Measurements from ENCODE around the gene NAA30. TPM values are rescaled to one million over a fixed set of nuclear protein-coding genes. Genes with fewer than 3 reads are reported as not detected.
"Not testable (repeated sequence)": the region's sequence is repeated elsewhere in the genome, so short reads cannot be mapped to it uniquely, and the experiment has no call there.

The NAA30 gene
- total RNA-seq (ENCODE audit: low replicate concordance), result 18.6 and 18.9 TPM in 2 replicates
- long read RNA-seq, partial matches to known transcripts, result 4 of 8 reads
- long read RNA-seq, other reads (novel, unspliced or antisense), result 4 of 8 reads

DNA sequence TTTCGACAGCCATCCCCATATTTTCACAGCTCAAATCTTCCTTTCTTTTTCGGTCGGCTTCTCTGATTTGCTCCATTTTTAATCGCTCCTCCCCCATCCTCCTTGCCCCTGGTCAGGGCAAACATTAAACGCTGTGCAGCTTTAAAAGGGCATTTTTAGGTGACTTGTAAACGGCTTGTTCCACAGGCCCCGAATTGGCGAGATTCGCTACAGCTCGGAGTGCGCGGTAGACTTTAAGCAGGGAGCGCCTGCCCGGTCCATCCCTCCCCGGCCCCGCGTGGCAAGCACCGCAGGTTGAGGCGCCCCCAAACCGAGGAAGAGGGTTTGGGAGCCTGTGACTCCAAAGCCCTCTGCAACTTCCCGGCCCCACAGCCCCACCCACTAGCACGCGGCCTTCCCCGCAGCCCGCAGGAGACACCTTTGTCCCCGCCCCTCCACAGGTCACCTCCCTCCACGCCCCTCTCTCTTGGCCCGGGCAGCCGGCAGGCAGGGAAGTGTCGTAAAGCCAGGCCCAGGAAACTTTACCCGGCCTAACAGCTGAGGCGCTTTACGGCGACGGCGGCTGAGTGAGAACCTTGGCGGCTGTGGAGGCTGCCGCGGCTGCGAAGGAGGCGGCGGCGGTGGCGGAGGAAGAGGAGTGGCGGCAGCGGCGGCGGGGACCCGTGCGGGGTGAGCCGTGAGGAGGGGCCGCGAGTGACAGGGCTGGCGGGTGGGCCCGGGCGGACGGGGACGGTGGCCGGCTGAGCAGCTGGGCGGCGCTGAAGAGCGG, at the start of gene NAA30:
Gene NAA30, plus strand, starts transcription at position 550 of the 769 bp plus-strand sequence. CDS start 372 bp downstream, outside the sequence.
- no peaks in the 10 kb centered on the region for H3K9me3 Mint-ChIP-seq
- peaks cover 31% of the 10 kb centered on the region for H3K4me1 Mint-ChIP-seq (ENCODE audit: unreplicated experiment)
- peaks cover 7% of the 10 kb centered on the region for H3K36me3 Mint-ChIP-seq
- DNase-seq (ENCODE audit: extremely low spot score, unreplicated experiment), result peak; percentile 94
- H3K27ac Mint-ChIP-seq, result peak within 1 kb of the TSS; percentile 88
- TF ChIP-seq, protein P1, sequence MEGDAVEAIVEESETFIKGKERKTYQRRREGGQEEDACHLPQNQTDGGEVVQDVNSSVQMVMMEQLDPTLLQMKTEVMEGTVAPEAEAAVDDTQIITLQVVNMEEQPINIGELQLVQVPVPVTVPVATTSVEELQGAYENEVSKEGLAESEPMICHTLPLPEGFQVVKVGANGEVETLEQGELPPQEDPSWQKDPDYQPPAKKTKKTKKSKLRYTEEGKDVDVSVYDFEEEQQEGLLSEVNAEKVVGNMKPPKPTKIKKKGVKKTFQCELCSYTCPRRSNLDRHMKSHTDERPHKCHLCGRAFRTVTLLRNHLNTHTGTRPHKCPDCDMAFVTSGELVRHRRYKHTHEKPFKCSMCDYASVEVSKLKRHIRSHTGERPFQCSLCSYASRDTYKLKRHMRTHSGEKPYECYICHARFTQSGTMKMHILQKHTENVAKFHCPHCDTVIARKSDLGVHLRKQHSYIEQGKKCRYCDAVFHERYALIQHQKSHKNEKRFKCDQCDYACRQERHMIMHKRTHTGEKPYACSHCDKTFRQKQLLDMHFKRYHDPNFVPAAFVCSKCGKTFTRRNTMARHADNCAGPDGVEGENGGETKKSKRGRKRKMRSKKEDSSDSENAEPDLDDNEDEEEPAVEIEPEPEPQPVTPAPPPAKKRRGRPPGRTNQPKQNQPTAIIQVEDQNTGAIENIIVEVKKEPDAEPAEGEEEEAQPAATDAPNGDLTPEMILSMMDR (conservative IDR thresholded peaks at IDR 0.05), result no peak
- peaks cover 9% of the 10 kb centered on the region for H3K27me3 Mint-ChIP-seq
- H3K4me3 Mint-ChIP-seq, result peak within 1 kb of the TSS; percentile 94

DNA sequence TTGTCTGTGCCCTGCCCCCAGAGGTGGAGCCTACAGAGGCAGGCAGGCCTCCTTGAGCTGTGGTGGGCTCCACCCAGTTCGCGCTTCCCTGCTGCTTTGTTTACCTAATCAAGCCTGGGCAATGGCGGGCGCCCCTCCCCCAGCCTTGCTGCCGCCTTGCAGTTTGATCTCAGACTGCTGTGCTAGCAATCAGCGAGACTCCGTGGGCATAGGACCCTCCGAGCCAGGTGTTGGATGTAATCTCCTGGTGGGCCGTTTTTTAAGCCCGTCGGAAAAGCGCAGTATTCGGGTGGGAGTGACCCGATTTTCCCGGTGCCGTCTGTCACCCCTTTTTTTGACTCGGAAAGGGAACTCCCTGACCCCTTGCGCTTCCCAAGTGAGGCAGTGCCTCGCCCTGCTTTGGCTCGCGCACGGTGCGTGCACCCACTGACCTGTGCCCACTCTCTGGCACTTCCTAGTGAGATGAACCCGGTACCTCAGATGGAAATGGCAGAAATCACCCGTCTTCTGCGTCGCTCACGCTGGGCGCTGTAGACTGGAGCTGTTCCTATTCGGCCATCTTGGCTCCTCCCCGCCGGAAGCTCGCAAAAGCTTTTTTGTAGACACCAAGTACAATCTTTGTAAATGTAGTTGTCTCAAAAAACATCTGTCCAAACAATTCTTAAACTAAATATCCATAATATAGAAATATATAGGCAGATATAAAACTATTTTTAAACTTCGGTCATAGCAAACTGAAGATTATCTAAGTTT, 46.7 kb upstream of the NAA30 start:
- H3K4me1 Mint-ChIP-seq (ENCODE audit: unreplicated experiment); H3K27me3 Mint-ChIP-seq; H3K36me3 Mint-ChIP-seq; H3K27ac Mint-ChIP-seq; DNase-seq (ENCODE audit: extremely low spot score, unreplicated experiment); H3K9me3 Mint-ChIP-seq: not testable (repeated sequence)
- peak overlapping the region; percentile 41 for H3K4me3 Mint-ChIP-seq

DNA sequence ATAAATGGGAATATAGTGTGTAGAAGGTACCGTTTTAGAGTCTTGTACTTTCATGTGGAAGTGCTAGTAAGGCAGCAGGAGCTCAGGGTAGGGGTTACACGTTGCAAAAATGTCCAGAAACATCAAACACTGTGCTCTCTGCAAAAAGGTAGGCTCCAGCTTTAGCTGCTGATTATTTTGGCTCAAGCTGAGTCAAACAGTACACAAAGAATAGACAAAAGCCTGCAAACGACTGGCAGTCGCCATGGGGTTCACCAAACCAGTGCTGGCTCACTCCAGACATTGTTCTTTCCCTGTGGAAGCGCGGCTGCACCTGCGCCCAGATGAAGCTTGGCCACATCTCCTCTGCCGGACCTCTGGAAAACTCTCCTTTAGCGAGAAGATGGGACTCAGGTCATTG, 45.3 kb upstream of the NAA30 start:
- no peaks in the 10 kb centered on the region for H3K9me3 Mint-ChIP-seq

DNA sequence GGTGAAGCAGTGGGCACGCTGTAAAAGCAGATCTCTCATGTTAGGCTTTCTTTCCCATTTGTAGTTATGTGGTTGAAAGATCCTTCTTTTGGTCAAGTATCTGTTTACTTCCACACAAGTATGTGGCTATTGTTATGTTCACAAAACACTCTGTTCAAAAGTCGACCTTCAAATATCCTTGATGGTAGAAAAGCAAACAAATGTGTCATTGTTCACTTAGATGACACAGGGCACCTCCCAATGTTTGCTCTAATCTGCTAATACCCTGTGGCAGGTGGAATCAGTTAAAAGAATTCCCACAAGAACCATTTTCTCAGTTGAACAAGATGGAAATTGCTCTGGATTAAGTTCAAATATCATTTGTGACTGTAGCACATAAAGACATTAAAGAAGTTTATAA, 43.6 kb upstream of the NAA30 start:
- Mint-ChIP-seq H3K9me3 (no peaks in the 10 kb centered on the region), H3K27ac (no peak overlapping the region), H3K4me3 (no peak overlapping the region), H3K27me3 (no peaks in the 10 kb centered on the region), H3K36me3 (no peaks in the 10 kb centered on the region), H3K4me1 (ENCODE audit: unreplicated experiment) (no peaks in the 10 kb centered on the region)
- no peak for DNase-seq (ENCODE audit: extremely low spot score, unreplicated experiment)
- TF ChIP-seq, protein P1 (conservative IDR thresholded peaks at IDR 0.05), result no peak

More for the DNA sequence above, 45.3 kb upstream of the NAA30 start:
- TF ChIP-seq, protein P1 (conservative IDR thresholded peaks at IDR 0.05), result no peak
- no peaks in the 10 kb centered on the region for H3K36me3 Mint-ChIP-seq
- no peak overlapping the region for H3K27ac Mint-ChIP-seq
- no peaks in the 10 kb centered on the region for H3K27me3 Mint-ChIP-seq
- H3K4me1 Mint-ChIP-seq (ENCODE audit: unreplicated experiment), result no peaks in the 10 kb centered on the region
- DNase-seq (ENCODE audit: extremely low spot score, unreplicated experiment), result no peak
- no peak overlapping the region for H3K4me3 Mint-ChIP-seq

DNA sequence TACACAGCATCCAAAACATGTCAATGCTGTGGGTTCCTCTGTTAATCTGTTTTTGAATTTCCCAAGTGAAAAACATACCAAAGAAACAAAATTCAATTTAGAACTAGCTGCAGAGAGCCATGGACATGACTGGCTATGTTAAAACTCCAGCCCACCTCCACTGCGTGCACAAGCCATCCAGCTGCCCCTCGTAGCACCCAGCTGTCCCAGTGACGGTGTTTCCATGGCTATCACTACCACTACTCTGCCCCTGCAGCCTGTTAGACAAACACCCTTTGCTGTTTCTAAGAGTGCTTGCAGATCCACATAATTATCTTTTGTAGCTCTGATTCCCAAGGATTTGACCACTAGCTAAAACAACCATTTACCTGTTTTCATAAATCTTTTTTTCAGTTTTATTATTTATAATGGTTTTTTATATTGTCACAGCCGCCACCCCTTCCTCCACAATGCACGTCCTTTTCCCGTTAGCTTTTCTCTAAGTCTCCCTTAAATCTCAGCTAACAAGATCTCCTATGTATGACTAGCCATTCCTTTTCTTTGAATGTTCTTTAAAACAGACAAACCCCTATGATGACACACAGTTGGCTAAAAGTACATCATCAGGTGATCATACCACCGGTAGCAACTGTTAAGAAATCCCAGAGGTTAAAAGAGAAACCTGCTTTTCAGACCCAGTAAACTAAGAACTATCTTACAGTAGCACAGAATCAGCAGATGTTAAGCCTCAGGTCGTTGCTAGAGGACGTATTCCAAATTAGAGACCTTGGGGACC, 37.8 kb upstream of the NAA30 start:
- TF ChIP-seq, protein P1 (conservative IDR thresholded peaks at IDR 0.05), result no peak
- Mint-ChIP-seq H3K36me3 (no peaks in the 10 kb centered on the region), H3K27ac (no peak overlapping the region), H3K4me3 (no peak overlapping the region), H3K27me3 (peaks cover 3% of the 10 kb centered on the region), H3K4me1 (ENCODE audit: unreplicated experiment) (no peaks in the 10 kb centered on the region), H3K9me3 (no peaks in the 10 kb centered on the region)
- DNase-seq (ENCODE audit: extremely low spot score, unreplicated experiment), result no peak
